GM10266 (cell line): ENCODE results near the gene APBB1.

Experiments used
- DNase-seq: peaks from one replicate; pipeline ENCODE4 v3.0.0; 2012; ENCODE audit errors: extremely low spot score
- CTCF ChIP-seq: IDR thresholded peaks from 2 replicates; pipeline ENCODE4 v1.5.1; 2012; ENCODE audit warnings: mild to moderate bottlenecking, low read depth; ENCODE audit not compliant: control insufficient read depth, insufficient read depth; ENCODE audit errors: missing control alignments

The APBB1 gene

DNA sequence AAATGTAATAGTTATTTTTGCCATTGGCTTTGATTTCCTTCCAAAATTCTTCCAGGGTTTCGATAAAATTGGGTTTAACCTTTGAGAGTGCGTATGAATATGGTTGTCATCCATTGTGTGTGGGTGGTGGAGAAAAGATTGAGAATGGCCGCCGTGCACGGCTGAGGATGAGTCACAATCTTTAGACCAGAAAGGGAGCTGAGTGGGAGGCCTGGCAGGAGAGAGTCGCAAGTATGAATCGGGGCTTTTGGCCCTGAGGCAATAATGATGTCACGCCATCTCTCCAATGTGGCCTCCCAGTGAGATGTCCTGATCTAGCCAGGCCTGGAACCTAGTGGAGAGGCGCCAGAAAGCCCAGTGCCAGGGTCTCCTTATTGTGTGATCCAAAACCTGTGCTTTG lies 61.7 kb downstream of the APBB1 start:
- no peak for DNase-seq
- no peak for TF ChIP-seq CTCF

GRCh38 chr11:6356503-6357055 lies 62.3 kb downstream of the APBB1 start:
- TF ChIP-seq CTCF: no peak
- DNase-seq: no peak

DNA sequence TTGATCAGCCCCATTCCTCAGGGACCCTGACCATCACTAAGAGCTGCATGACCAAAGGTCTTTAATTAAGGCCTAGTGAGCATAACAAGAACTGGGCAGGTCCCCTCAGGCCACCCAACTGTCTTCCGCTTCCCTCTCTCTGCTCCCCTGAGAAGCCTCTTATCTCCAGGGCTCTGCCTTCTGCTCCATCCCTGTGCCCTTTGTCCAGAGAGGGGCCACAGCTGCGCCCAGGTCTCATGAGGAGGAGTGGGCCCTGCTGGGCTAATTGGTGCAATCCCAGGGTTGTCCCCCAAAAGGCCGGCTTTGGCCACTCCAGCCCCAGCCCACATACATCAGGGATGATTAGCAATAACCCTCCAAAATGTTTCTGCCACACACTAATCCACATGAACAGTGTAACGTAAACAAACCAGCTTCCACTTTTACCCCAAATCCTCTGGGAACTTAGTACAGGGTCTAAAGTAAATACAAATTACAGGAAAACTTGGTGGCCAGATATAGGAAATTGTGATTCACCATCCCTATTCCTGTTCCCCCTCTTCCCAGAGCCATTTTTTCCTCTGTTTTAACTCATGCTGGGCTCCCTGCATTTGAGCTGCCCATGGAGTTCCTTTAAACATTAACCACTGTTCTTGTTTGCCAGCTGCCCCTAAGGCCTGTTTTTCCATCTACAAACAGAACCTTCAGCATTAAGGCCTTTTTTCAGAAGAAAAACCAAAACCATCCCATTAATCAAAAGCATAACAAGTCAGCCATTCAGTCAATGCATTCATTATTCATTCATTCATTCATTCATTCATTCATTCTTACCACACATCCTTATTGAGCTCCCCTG lies 64.0 kb downstream of the APBB1 start:
- DNase-seq: no peak
- TF ChIP-seq CTCF: no peak

DNA sequence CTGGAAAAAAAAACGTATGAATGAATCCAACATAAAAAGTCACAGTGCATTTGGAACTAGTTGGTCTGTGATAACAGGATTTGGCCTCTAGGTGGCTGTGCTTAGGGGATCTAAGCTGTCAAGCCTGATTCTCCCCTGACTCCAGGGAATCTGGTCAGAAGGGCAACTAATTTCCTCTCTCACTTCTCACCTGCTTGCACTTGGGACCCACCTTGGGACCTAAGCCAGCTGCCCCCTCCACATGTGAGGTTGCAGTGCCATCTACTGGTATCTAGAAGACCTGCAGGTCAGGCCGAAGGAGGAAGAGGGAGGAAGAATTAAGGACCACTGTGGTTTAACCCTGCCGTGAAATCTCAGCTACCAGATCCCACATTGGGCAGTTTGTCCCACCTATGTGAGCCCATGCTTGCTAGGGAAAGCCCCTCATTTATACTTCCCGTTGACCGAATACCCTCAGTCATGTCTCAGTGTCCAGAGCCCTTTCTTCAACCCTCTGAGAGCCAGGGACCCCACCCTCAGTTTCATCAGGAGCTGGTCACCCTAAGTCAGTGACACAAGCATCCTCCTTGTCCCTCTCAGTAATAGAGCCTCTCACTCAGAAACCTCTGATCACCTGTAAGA lies 65.4 kb downstream of the APBB1 start:
- TF ChIP-seq CTCF: peak; percentile 97
- DNase-seq: peak; percentile 58

GRCh38 chr11:6351782-6352382 lies 67.0 kb downstream of the APBB1 start:
- DNase-seq: no peak
- TF ChIP-seq CTCF: no peak

DNA sequence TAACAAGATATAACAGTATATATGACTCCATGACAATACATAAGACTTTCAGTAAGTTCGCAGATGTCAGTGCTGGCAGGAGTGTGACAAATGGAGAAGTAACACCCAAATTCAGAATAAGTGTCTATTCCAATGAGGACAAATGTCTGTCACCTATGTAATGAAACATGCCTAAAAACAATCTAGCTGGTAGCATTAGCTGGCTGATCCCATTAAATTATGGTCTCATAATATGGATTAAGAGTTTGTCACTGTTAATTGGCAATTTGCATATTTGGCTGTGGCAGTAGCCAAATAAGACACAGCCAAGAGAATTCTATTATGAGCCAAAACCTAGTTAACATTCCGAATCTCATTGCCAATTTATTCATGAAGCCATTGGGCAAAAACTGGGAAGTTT lies 68.4 kb downstream of the APBB1 start:
- TF ChIP-seq CTCF: no peak
- DNase-seq: no peak

DNA sequence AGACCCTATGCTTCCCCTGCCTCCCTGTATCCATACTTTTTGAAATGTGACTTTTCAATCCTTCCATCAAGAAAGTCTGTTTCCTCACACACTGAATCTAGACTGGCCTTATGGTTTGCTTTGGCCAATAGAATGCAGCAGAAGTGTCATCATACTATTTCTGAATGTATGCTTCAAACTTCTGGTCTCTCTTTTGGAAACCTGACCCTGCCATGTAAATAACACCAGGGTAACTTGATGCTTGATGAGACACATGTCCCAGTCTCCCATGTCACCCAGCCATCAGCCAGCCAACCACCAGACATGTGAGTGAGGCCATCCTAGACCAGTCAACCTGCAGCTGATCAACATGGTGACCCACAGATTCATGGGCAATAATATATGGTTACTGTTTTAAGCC lies 68.9 kb downstream of the APBB1 start:
- TF ChIP-seq CTCF: no peak
- DNase-seq: no peak
